CD4-positive, alpha-beta T cell treated with Interleukin-12 subunit alpha and Interleukin-12 subunit beta, for 1 hour (primary cell): ENCODE data around the gene PBRM1.
"Not testable (repeated sequence)": the region's sequence is repeated elsewhere in the genome, so short reads cannot be mapped to it uniquely, and the experiment has no call there.

Experiments
- DNase-seq: peaks from one replicate; pipeline ENCODE4 v3.0.0-alpha.2; 2020

The PBRM1 gene

DNA sequence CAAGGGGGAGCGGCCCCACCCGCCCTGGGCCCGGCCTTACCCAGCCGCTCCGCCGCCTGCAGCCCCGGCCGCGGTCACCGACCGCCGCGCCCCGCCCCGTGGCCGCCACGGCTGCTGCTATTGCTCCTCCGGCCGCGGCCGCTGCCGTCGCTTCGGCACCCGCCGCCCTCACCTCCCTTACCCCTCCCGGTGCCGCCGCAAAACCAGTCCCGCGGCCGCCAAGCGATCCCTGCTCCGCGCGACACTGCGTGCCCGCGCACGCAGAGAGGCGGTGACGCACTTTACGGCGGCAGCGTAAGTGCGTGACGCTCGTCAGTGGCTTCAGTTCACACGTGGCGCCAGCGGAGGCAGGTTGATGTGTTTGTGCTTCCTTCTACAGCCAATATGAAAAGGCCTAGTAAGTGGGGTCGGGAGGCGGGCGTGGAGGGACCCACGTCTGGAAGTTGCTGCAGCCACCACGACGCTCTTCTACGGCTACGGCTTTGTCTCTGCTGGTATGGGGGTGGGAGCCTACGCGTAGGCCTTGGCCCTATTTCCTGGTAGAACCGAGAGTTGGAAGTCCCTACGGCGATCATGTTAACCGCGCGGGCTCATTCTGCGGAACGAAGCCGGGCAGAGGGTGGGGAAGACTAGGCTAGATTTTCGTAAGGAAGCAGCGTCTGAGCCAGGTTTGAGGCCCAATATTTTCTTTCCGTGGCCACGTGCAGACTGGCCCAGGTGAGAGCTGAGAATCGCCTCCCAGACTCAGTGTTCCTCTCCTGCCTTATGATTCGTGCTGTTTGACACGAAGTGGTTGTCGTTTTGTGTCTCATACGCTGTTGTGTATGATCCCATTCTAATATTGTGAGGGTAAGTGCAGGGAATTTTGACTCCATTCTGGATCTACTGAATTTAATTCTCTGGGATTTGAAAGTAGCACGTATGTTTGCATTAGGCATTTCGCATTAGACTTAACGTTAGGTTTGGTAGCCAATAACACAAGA is at the start of gene PBRM1, which contains the start of gene GNL3:
TSS of gene PBRM1 (minus strand) at position 205 of the 983 bp plus-strand sequence.
TSS of gene GNL3 (plus strand) at position 324 of the 983 bp plus-strand sequence. CDS start at position 385, 61 bp downstream.
- DNase-seq: peak; percentile 94

DNA sequence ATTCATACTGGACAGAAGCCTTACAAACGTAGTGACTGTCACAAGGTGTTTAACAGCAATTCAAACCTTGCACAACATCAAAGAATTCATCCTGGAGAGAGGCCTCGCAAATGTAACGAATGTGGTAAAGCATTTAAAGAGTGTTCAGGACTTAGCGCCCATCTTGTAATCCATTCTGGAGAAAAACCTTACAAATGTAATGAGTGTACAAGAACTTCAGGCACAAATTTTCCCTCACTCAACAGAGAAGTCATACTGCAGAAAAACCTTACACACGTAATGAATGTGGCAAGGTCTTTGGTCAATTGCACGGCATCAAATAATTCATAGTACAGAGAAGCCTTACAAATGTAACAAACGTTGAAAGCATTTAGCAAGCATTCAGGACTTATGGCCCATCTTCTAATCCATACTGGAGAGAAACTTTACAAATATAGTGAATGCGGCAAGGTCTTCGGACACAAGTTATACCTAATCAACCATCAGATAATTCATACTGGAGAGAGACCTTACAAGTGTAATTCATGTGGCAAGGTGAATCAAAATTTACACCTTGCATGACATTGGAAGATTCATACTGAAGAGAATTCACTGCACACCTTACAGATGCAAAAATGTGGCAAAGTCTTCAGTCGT is 47.7 kb upstream of the PBRM1 start:
- no peak for DNase-seq

DNA sequence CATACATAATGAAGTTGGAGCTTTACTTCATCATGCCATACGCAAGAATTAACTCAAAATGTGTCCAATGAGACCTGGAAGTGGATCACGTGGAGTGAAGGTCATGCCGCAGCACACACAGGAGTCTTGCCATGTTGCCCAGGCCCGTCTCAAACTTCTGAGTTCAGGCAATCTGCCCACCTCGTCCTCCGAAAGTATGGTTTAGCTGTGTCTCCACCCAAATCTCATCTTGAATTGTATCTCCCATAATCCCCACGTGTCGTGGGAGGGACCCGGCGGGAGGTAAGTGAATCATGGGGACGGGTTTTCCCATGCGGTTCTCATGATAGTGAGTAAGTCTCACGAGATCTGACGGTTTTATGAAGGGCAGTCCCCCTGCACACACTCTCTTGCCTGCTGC is 45.9 kb upstream of the PBRM1 start:
- DNase-seq: no peak

DNA sequence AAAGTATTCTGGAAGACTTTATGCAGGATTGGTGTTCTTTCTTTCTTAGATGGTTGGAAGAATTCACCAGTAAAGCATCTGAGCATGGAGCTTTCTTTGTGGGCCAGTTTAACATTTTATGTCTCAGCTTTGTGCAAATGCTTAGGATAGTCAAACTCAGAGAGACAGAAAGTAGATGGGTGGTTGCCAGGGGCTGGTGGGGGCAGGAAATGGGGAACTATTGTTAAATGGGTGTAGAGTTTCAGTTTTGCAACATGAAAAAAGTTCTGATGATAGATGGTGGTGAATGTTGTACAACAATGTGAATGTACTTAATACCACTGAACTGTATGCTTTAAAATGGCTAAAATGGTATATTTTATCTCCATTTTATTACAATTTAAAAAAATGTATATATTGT is 45.0 kb upstream of the PBRM1 start:
- no peak for DNase-seq

DNA sequence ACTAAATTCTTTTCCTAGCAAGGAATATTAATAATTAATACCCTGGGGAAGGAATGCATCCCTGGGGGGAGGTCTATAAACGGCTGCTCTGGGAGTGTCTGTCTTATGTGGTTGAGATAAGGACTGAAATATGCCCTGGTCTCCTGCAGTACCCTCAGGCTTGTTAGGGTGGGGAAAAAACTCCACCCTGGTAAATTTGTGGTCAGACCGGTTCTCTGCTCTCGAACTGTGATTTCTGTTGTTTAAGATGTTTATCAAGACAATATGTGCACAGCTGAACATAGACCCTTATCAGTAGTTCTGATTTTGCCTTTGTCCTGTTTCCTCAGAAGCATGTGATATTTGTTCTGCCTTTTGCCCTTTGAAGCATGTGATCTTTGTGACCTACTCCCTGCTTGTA is 43.0 kb upstream of the PBRM1 start:
- not testable (repeated sequence) for DNase-seq

DNA sequence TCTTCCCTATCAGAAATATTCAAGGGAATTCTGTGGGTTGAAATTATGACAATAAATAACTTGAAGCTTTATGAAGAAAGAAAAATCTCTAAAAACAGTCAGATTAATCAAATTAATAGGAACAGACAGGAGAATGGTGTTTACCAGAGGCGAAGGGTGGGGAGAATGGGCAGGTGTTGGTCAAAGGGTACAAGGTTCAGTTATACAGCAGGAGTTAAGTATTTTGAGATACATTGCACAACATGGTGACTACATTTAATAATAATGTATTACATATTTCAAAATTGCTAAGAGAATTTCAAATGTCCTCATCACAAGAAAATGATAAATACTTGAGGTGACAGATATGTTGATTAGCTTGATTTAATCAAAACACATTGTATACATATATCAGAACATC is 38.8 kb upstream of the PBRM1 start:
- DNase-seq: no peak

- no peak for DNase-seq
These were observed 38.2 kb upstream of the PBRM1 start for GRCh38 chr3:52723935-52724334.

- no peak for DNase-seq
These were observed 36.8 kb upstream of the PBRM1 start for GRCh38 chr3:52722491-52722890.

DNA sequence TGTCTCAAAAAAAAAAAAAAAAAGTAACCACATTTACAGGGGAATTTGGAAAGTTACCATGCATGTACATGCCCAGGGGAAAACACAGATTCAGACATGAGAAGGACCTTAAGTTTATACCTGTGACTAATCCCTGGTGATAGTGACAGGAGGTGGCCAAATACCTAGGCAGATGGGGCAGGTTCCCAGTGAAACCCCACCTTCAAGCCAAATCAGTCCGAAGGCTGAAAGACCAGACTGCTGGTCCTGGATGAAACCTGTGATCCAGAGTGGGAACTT is 36.0 kb upstream of the PBRM1 start:
- no peak for DNase-seq

- DNase-seq: peak; percentile 27
These were observed 35.5 kb upstream of the PBRM1 start for GRCh38 chr3:52721002-52721729.

DNA sequence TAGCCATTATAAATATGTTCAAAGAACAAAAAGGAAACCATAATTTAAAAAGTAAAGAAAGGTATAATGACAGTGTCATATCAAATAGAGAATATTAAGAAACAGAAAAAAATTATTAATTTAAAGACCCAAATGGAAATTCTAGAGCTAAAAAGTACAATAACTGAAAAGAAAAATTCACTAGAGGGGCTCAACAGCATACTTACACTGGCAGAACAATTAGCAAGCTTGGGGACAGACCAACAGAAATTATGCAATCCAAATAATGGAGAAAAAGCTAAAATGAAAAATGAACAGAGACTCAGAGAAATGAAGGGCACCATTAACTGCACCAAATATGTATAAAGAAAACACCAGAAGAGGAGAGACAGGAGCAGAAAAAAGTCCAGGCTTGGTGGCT is 33.9 kb upstream of the PBRM1 start:
- DNase-seq: no peak

DNA sequence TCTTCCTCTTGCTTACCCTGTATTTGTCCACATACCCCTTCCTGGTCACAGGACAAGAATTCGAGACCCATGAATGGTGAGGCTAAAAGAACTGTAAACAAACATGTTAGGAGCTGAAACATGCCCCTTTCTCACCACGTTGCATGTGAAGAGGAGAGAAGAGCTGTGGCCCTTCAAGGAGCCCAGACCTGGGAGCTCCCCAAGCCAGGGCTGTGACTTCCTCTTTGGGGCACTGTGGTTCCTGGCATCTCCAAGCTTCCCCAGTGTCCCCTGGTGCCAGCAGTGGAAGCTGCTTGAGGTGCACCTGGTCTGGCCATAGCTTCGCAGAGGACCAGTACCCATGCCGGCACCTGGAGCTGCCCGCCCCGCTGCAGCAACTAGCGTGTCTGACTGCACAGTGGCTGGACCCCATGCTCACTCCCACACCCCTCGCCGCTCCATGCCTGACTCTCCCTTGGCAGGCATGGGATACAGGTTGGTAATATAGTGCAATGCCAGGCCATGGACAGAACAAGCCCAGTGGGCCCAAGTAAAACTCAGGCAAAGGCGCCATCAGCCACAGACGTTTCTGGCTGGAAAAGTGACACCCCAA is 30.1 kb upstream of the PBRM1 start:
- DNase-seq: no peak

DNA sequence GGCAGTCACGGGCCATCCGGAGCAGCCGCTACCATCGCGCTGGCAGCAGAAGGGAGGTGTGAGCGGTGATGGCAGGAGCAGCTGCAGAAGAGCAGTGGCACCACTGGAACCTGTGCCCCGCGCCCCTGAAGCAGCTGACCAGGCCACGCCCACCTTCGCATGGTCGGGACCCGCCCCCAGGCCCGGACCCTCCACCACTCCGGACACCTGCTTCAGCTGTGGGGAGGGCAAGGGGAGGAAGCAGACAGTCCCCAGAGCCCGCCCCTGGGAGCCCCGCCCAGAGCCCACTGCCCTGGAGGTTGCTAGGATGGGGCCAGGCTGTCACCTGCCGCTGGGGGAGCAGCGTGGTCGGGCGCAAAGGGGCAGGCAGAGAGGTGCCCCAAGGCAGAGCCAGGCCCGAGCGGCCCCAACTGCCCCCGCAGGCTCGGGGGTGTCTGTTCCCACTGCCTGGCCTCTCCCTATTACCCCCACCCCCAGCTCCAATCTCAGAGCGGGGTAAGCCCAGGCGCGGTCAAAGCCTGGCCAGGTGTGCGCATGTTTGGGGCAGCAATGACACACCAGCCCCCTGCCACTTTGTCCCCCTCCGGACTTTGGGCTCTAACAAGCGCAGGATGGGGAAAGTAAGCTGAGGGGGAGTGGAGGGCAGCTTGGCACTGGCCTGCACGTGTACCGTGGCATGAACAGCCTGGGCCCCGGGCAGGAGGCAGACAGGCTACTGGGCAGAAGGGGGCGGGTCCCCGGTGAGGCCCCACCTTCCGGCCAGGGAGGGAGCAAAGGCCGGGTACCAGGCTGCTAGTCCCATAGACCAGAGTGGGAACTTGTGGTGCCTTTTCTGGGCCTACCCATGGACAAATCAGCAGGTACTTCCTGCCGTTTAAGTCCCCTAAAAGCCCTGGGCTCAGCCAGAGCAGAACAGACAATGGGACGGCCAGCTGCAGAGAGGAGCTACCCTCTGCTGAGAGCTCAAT is 28.9 kb upstream of the PBRM1 start:
- no peak for DNase-seq

- no peak for DNase-seq
These were observed 26.8 kb upstream of the PBRM1 start for GRCh38 chr3:52712291-52713212.

- no peak for DNase-seq
These were observed 24.8 kb upstream of the PBRM1 start for GRCh38 chr3:52710512-52710911.

DNA sequence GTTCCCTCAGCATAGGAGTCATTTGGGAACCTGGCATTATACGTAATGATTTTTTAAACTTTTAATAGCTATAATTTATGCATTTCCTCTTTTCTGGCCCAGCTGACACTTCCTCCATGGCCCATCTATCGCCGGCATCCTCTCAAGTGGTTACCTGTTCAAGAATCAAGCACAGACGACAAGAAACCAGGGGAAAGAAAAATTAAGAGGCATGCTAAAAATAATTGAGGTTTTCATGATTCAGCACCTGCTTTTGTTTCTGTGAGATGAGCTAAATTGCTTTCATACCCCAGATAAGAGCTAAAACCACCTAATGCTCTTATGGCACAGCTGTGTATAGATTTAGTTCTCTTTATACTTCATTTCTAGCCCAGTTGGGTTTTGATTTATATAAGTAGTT is 21.9 kb upstream of the PBRM1 start:
- DNase-seq: no peak

- peak; percentile 87 for DNase-seq
These were observed 20.3 kb upstream of the PBRM1 start, which contains the start of the genes GLT8D1 and SPCS1 for GRCh38 chr3:52705688-52706686. Gene GLT8D1, minus strand, starts transcription at chr3:52705791. Its CDS starts 5,331 bp downstream, at chr3:52700460. Gene SPCS1, plus strand, starts transcription at chr3:52706106. Its CDS starts 141 bp downstream, at chr3:52706247.

GRCh38 chr3:52705438-52705687 is 19.6 kb upstream of the PBRM1 start:
- DNase-seq: no peak

DNA sequence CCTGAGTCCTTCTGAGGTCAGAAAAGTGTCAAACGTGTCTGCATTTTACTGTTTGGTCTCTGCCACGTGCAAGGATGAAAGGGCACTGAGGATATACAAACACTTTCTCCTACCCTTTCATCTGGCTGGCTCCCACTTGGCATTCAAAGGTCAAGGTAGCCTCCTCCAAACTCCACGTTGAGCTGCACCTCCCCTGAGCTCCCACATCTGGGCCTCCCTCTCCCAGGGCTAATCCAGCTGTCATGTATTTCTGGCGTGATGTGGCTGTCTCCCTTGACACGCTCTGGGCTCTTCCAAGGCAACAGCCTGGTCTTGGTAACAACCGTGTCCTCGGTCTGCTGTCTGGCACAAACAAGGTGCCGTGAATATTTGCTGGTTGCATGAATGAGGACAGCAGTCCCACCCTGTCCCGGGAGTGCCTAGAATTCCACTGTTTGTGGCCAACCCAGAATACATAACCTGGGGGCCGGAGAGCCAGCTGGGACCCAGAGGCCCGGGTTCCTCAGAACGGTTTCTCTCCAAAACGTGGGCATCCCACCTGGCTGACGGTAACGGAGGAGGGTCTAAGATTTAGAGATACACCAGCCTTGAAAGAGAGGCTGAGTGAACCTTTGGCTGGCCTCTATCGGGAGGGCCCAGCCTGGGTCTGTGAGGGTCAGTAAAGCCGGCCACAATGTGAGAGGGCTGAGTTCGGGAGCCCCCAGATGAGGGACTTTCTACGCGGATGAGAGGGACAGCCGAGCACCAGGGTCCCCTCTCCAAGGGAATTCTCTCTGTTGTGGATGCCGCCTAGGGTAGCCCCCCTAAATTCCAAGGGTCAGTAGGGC is 19.1 kb upstream of the PBRM1 start:
- no peak for DNase-seq
